ENCODE data around the gene ATRN.

DNA sequence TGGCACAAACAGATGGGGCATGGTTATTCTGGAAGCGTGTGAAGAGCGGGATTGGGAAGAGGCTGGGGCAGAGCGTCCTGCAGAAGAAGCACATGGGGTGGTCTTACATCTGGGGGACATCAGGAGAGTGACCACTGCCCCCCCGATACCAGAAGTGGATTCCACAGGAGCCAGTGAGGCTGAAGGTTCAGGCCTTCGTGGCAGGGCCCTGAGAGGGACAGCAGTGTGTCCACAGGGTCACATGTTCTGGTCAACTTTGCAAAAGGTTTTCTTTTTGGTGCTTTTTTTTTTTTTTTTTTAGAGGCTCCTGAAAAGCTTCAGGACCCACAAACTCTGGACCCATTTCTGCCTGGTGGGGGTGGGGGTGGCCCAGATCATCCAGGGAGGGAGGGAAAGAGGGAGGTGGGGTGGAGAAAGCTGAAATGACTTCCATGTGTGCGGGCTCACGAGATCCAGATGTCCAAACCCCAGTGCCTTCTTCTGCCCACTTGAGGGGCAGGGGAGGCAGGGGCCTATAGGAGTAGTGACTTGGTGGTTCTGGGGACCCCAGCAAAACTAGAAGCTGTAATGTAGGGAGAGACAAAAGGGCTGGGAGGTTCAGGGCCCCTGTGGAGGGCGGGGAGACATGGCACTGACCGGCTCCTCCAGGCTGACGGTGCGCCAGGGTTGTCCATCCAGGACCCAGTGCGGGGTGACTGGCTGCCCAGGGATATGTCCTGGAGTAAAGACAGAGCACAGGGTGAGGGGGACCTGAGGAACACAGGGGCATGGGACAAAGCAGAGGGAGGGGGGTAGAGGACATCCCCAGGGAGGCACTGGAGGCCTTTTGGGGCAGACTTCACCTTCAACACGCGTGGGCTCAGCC, 208.3 kb downstream of the ATRN start:
- TF ChIP-seq, protein P1, sequence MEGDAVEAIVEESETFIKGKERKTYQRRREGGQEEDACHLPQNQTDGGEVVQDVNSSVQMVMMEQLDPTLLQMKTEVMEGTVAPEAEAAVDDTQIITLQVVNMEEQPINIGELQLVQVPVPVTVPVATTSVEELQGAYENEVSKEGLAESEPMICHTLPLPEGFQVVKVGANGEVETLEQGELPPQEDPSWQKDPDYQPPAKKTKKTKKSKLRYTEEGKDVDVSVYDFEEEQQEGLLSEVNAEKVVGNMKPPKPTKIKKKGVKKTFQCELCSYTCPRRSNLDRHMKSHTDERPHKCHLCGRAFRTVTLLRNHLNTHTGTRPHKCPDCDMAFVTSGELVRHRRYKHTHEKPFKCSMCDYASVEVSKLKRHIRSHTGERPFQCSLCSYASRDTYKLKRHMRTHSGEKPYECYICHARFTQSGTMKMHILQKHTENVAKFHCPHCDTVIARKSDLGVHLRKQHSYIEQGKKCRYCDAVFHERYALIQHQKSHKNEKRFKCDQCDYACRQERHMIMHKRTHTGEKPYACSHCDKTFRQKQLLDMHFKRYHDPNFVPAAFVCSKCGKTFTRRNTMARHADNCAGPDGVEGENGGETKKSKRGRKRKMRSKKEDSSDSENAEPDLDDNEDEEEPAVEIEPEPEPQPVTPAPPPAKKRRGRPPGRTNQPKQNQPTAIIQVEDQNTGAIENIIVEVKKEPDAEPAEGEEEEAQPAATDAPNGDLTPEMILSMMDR (conservative IDR thresholded peaks at IDR 0.05; ENCODE audit: low read length) = no peak
- TF ChIP-seq EZH2phosphoT487 (IDR thresholded peaks at IDR 0.05; ENCODE audit: borderline replicate concordance, low read depth, low read length) = no peak

All from OCI-LY7 (cell line).